ENCODE data around the gene RBFOX1. TPM values are rescaled to one million over a fixed set of nuclear protein-coding genes. Genes with fewer than 3 reads are reported as not detected.

RBFOX1 gene
- total RNA-seq, 2 experiments from 2014 or later: not detected

DNA sequence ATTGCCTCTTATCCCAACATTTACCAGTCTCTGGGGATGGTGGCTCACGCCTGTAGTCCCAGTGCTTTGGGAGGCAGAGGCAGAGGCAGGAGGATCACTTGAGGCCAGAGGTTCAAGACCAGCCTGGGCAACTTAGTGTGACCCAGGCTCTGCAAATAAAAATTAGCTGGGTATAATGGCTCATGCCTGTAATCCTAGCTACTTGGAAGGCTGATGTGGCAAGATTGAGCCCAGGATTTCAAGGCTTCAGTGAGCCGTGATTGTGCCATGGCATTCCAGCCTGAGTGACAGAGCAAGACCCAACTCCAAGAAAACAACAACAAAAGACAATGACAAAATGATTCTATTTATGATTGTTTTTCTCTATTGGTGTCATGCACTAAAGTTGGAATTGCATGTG is 244.9 kb downstream of the RBFOX1 start:
- Mint-ChIP-seq H3K9me3 (peaks cover 25% of the 10 kb centered on the region), H3K36me3 (ENCODE audit: low read depth) (no peaks in the 10 kb centered on the region), H3K4me3 (no peak overlapping the region), H3K27ac (no peak overlapping the region), H3K27me3 (no peaks in the 10 kb centered on the region), H3K4me1 (no peaks in the 10 kb centered on the region)
- POLR2A ChIA-PET: no interaction called here
- DNase-seq: no peak
- CTCF ChIA-PET: no interaction called here

DNA sequence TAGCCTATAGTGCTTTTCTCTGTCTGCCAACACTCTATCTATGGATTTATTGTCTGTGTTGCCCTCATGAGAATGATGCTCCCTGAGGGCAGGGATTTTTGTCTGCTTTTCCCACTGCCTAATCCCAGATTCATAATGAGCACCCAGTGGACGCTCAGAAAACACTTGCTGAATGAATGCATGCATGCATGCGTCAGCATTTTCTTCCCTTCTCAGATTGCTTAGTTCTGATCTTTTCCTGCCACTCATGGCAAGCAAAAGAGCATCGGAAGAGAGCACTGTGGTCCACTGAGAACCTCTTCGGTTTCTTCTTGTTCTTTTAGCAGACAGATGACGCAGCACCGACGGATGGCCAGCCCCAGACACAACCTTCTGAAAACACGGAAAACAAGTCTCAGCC is 246.8 kb downstream of the RBFOX1 start:
- ChIA-PET POLR2A (no interaction called here), CTCF (no interaction called here)
- H3K4me3 Mint-ChIP-seq: no peak overlapping the region
- no peaks in the 10 kb centered on the region for H3K27me3 Mint-ChIP-seq
- no peaks in the 10 kb centered on the region for H3K4me1 Mint-ChIP-seq
- no peak for DNase-seq
- H3K9me3 Mint-ChIP-seq: peaks cover 18% of the 10 kb centered on the region
- H3K36me3 Mint-ChIP-seq (ENCODE audit: low read depth): no peaks in the 10 kb centered on the region
- no peak overlapping the region for H3K27ac Mint-ChIP-seq

DNA sequence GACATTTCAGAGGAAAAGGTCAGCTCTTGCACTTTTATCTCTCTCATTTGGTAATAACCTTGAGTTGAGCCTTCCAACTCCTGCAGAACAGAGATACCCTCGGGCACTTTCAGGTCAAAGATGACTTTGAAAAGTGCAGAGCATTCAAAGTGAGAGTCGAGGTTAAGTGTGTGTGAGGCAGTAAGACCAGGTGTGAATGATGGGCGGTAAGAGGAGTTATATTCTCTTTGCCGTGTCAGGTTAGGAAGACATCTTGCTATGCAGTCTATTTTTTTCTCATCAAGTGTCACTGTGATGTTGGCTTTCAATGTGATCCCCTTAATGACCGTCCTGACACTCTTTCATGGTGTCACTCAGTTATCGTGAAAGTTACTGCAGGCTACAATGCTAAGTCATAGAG is 248.5 kb downstream of the RBFOX1 start:
- H3K27ac Mint-ChIP-seq: no peak overlapping the region
- no peaks in the 10 kb centered on the region for H3K36me3 Mint-ChIP-seq (ENCODE audit: low read depth)
- no peaks in the 10 kb centered on the region for H3K4me1 Mint-ChIP-seq
- POLR2A ChIA-PET: no interaction called here
- DNase-seq: no peak
- H3K4me3 Mint-ChIP-seq: no peak overlapping the region
- CTCF ChIA-PET: no interaction called here
- no peaks in the 10 kb centered on the region for H3K27me3 Mint-ChIP-seq
- peaks cover 25% of the 10 kb centered on the region for H3K9me3 Mint-ChIP-seq

DNA sequence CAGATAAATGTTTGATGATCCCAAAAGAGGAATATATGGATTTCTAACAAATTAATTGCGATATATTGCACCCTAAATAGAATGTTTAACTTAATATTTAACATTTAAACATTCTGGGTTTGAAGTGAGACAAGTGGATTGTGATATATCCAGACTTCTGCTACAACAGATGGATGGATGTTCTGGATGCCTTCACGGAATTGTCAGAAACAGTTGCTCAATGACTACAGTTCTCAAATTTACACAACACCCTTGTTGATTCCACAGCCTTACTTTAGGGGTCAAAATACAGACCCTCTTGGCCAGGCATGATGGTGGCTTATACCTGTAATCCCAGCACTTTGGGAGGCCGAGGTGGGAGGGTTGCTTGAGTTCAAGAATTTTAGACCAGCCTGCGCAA is 250.8 kb downstream of the RBFOX1 start:
- no peaks in the 10 kb centered on the region for H3K36me3 Mint-ChIP-seq (ENCODE audit: low read depth)
- no peak overlapping the region for H3K4me3 Mint-ChIP-seq
- CTCF ChIA-PET: no interaction called here
- H3K4me1 Mint-ChIP-seq: no peaks in the 10 kb centered on the region
- no peaks in the 10 kb centered on the region for H3K27me3 Mint-ChIP-seq
- no peak for DNase-seq
- H3K27ac Mint-ChIP-seq: no peak overlapping the region
- POLR2A ChIA-PET: no interaction called here
- peaks cover 25% of the 10 kb centered on the region for H3K9me3 Mint-ChIP-seq

DNA sequence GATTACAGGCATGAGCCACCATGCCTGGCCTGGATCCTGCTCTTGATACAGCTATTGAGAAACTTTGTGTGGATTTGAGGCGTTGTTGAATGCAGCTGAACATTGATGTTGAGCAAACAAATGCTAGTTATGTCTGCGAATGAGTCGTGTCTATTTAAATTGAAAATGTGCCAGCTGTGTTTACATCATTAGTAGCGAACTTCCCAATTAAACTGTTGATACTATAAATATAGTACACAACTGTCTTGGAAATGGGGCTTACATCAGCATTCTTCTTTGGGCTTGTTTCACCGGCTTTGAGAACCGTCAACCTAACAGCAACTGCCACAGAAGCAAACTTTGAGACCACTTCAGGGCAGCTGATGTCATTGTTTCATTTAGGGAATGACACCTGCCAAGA is 251.9 kb downstream of the RBFOX1 start:
- CTCF ChIA-PET: no interaction called here
- Mint-ChIP-seq H3K27ac (no peak overlapping the region), H3K27me3 (no peaks in the 10 kb centered on the region), H3K9me3 (peaks cover 27% of the 10 kb centered on the region), H3K36me3 (ENCODE audit: low read depth) (no peaks in the 10 kb centered on the region), H3K4me1 (no peaks in the 10 kb centered on the region), H3K4me3 (no peak overlapping the region)
- POLR2A ChIA-PET: no interaction called here
- DNase-seq: no peak

DNA sequence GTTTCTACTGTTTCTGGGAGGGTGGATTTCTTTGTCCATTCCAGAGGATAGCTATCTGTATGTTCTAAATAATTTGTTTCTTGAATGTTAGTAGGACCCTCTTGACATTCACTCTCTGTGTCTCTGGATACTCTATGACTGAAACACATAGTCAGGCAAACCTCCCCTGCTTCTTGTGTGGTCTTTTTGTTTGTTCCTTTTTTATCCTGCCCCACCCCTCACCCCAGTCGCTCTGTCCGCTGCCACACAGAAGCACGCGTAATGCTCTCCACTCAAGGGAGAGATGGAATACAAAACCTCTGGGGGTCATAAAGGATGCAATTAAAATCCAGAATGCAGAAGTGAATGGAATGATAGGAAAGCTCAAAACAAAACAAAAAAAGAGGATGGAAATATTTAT is 253.1 kb downstream of the RBFOX1 start:
- ChIA-PET POLR2A (no interaction called here), CTCF (no interaction called here)
- Mint-ChIP-seq H3K4me3 (no peak overlapping the region), H3K27me3 (no peaks in the 10 kb centered on the region), H3K27ac (no peak overlapping the region), H3K4me1 (no peaks in the 10 kb centered on the region), H3K36me3 (ENCODE audit: low read depth) (no peaks in the 10 kb centered on the region), H3K9me3 (peaks cover 21% of the 10 kb centered on the region)
- DNase-seq: no peak

DNA sequence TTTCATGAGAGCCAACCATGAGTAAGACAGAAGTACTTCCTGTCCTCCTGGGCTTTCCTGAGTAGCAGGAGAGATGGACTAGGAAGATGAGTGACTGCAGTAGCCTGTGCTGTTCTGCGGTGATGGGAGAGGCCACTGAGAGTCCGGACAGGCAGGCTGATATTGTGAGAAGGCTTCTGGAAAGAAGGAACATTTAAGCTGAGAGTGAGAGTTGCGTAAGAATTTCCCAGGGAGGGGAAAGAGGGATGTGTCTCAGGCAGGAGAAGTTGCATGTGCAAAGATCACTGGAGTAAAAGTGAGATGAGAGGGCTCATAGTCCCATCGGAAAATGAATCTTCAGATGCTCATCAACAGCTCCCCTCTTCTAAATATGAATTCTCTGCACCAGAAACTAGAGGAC is 258.3 kb downstream of the RBFOX1 start:
- ChIA-PET POLR2A (no interaction called here), CTCF (no interaction called here)
- Mint-ChIP-seq H3K27me3 (no peaks in the 10 kb centered on the region), H3K4me1 (no peaks in the 10 kb centered on the region), H3K9me3 (peaks cover 15% of the 10 kb centered on the region), H3K27ac (no peak overlapping the region), H3K4me3 (no peak overlapping the region), H3K36me3 (ENCODE audit: low read depth) (no peaks in the 10 kb centered on the region)
- no peak for DNase-seq

DNA sequence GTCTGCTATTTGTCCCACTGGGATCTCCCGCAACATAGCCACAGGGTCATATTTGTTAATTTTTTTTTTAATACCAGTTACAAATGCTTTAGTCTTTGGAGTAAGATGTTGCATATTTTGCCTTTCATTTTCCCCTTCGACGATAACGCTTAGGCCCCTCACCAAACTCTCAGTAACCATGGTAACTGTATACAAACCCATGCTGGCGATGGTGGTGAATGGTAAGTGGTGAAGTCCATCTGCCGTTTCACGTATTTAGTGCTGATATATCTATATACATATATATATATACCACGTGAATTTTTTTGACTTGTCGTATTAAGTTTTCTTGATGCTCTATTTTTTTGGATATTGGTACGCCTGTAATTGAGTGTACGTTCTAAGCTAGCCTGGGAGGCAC is 263.7 kb downstream of the RBFOX1 start:
- no peaks in the 10 kb centered on the region for H3K4me1 Mint-ChIP-seq
- no peaks in the 10 kb centered on the region for H3K27me3 Mint-ChIP-seq
- peaks cover 25% of the 10 kb centered on the region for H3K9me3 Mint-ChIP-seq
- no peak for DNase-seq
- CTCF ChIA-PET: no interaction called here
- H3K4me3 Mint-ChIP-seq: no peak overlapping the region
- POLR2A ChIA-PET: no interaction called here
- no peaks in the 10 kb centered on the region for H3K36me3 Mint-ChIP-seq (ENCODE audit: low read depth)
- H3K27ac Mint-ChIP-seq: no peak overlapping the region

DNA sequence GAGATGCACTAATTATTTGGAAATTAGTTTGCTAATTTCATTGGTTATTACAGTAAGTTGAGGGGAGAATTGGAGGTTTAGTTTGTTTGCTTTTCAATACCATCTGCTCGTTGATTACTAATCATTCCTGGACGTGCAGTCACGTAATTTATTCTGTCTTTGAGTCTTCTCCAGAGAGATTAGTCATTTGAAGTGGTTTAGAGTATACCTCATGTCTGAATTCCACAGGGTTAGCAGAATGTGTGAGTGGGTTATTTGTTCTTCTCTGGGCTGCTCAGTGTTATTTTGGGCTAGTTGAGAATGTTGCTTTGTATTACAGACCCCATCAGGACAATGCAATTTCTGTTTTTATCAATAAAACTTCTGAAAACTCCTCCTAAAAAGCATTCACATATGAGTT is 265.0 kb downstream of the RBFOX1 start:
- peaks cover 28% of the 10 kb centered on the region for H3K9me3 Mint-ChIP-seq
- H3K4me1 Mint-ChIP-seq: no peaks in the 10 kb centered on the region
- H3K36me3 Mint-ChIP-seq (ENCODE audit: low read depth): no peaks in the 10 kb centered on the region
- H3K27me3 Mint-ChIP-seq: no peaks in the 10 kb centered on the region
- POLR2A ChIA-PET: no interaction called here
- no peak overlapping the region for H3K27ac Mint-ChIP-seq
- no peak for DNase-seq
- H3K4me3 Mint-ChIP-seq: no peak overlapping the region
- CTCF ChIA-PET: no interaction called here

DNA sequence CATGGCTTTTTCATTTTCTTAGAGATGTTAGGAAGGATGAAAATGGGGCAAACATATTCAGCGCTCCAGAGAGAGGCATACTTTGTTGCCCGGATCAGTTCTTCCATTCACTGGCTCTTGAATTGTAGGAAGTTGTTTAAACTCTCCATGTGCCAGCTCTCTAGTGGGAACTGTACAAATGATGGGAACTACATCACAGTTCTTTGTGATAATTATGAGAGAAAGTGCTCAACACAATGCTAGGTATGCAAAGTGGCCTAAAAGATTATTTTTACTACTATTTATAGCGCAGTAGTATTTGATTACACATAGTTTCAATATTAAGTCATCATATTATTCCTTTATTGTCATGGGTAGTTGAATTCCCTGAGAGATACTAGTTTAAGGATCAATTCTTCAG is 268.5 kb downstream of the RBFOX1 start:
- Mint-ChIP-seq H3K4me3 (no peak overlapping the region), H3K36me3 (ENCODE audit: low read depth) (no peaks in the 10 kb centered on the region), H3K27ac (no peak overlapping the region), H3K9me3 (peaks cover 28% of the 10 kb centered on the region), H3K4me1 (no peaks in the 10 kb centered on the region), H3K27me3 (no peaks in the 10 kb centered on the region)
- POLR2A ChIA-PET: no interaction called here
- no peak for DNase-seq
- CTCF ChIA-PET: no interaction called here

DNA sequence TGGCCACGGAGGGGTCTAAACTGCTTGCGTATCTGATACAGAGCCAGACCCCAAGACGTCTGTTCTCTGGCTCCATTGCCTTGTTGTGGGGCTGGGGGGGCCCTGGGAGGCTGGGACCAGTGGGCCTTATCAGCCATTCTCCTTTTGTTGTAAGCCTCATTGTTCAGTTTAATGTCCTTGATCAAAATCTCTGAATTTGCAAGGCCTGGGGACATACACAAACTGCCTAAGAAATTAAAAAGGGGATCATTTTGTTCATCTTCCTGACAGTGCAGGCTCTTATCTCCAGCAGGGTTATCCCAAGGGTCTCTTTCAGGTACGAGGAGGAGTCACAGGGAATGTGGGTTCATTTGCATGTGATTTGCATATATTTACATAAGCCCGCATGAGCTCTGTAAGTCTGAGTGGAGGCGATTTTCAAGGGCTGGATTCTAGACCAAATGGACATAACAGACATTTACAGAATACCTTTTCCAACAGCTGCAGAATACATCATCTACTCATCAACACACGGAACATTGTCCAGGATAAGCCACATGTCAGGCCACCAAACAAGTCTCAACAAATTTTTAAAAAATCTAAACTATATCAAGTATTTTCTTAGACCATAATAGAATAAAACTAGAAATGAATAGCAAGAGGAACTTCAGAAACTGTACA is 269.8 kb downstream of the RBFOX1 start:
- H3K4me1 Mint-ChIP-seq: no peaks in the 10 kb centered on the region
- POLR2A ChIA-PET: no interaction called here
- DNase-seq: no peak
- CTCF ChIA-PET: no interaction called here
- no peak overlapping the region for H3K4me3 Mint-ChIP-seq
- H3K27ac Mint-ChIP-seq: no peak overlapping the region
- H3K27me3 Mint-ChIP-seq: no peaks in the 10 kb centered on the region
- H3K9me3 Mint-ChIP-seq: peaks cover 23% of the 10 kb centered on the region
- H3K36me3 Mint-ChIP-seq (ENCODE audit: low read depth): no peaks in the 10 kb centered on the region

DNA sequence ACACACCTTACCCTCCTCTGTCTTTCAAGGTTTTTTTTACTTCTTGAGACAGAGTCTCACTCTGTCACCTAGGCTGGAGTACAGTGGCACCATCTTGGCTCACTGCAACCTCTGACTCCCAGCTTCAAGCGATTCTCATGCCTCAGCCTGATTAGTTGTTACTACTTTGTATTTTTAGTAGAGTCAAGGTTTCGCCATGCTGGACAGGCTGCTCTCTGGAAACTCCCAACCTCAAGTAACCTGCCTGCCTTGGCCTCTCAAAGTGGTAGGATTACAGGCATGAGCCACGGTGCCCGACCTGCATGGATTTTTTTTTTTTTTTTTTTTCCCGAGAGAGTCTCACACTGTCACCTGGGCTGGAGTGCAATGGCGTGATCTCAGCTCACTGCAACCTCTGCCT is 273.2 kb downstream of the RBFOX1 start:
- no peak overlapping the region for H3K4me3 Mint-ChIP-seq
- no peaks in the 10 kb centered on the region for H3K36me3 Mint-ChIP-seq (ENCODE audit: low read depth)
- no peak overlapping the region for H3K27ac Mint-ChIP-seq
- no peaks in the 10 kb centered on the region for H3K27me3 Mint-ChIP-seq
- peaks cover 20% of the 10 kb centered on the region for H3K9me3 Mint-ChIP-seq
- DNase-seq: no peak
- no peaks in the 10 kb centered on the region for H3K4me1 Mint-ChIP-seq
- POLR2A ChIA-PET: no interaction called here
- CTCF ChIA-PET: no interaction called here

DNA sequence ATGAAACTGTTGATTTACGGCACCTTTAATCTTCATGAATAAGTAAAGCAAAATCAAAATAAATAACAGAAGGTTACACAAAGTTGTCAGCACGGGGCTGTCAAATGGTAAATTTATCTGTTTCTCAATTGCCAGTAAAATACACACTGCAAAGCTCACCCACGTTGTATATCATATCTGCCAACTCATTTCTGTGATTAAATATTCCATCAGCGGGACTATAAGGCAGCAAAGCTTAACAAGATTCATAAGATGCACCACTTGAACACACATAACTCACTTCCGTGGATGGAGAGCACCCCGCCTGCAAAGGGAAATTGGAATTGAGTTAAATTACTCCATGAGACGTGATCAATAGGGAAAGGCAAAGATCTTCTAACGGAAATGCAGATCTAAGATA is 280.0 kb downstream of the RBFOX1 start:
- Mint-ChIP-seq H3K27me3 (no peaks in the 10 kb centered on the region), H3K27ac (no peak overlapping the region), H3K4me1 (no peaks in the 10 kb centered on the region), H3K9me3 (peaks cover 21% of the 10 kb centered on the region), H3K36me3 (ENCODE audit: low read depth) (no peaks in the 10 kb centered on the region), H3K4me3 (no peak overlapping the region)
- ChIA-PET POLR2A (no interaction called here), CTCF (no interaction called here)
- DNase-seq: no peak

DNA sequence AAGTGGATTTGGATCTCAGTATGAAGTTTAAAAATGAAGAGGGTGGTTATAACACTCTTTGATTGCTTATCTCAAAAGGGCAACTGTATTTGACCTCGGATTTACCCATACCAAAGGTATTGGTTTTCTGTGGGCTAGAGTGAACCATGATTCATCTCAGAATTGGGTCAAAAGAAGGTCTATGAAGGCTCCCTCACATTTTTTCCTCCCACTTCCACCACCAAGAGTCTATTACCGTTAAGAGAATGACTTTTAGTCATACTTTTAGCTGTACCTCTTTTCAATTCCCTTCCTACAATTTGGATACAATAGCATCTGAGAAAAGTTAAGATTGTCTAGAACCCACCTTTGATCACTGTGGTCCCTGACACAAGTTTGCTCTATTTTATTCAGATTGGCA is 280.9 kb downstream of the RBFOX1 start:
- DNase-seq: no peak
- peaks cover 24% of the 10 kb centered on the region for H3K9me3 Mint-ChIP-seq
- no peaks in the 10 kb centered on the region for H3K4me1 Mint-ChIP-seq
- ChIA-PET CTCF (no interaction called here), POLR2A (no interaction called here)
- H3K27ac Mint-ChIP-seq: no peak overlapping the region
- H3K36me3 Mint-ChIP-seq (ENCODE audit: low read depth): no peaks in the 10 kb centered on the region
- H3K4me3 Mint-ChIP-seq: no peak overlapping the region
- no peaks in the 10 kb centered on the region for H3K27me3 Mint-ChIP-seq

Measured in activated CD4-positive, alpha-beta memory T cell treated with anti-CD3 and anti-CD28 coated beads, Interleukin-2, amount 10 ng/mL, durations not matched to agents 7 days and 5 days (primary cell).